GM19463 (cell line): ENCODE measurements around the gene CDPF1.

Experiments
- ATAC-seq: cut with Tn5 transposase; IDR thresholded peaks from one replicate; pipeline ENCODE4 v1.9.1; 2021; ENCODE audit warnings: mild to moderate bottlenecking, moderate library complexity; ENCODE audit not compliant: unreplicated experiment

CDPF1 gene

DNA sequence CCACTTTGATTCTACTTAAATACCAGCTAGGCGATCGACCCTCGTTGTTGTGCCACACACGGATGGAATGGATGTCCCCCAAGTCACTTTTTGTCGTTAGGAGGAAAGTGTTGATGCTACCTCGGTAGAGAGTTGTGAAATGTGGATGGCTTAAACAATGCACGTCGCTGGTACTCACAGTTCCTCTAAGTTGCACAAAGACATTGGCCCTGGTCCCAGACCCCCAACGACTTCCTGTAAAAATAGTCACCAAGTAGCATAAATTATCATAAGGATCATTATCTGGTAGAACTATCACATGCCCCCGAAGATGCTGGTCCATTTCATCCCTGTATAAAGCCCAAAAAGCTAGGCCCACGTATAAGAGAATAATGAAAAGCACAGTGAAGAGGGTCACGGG, 9.3 kb upstream of the CDPF1 start:
- no peak for ATAC-seq

DNA sequence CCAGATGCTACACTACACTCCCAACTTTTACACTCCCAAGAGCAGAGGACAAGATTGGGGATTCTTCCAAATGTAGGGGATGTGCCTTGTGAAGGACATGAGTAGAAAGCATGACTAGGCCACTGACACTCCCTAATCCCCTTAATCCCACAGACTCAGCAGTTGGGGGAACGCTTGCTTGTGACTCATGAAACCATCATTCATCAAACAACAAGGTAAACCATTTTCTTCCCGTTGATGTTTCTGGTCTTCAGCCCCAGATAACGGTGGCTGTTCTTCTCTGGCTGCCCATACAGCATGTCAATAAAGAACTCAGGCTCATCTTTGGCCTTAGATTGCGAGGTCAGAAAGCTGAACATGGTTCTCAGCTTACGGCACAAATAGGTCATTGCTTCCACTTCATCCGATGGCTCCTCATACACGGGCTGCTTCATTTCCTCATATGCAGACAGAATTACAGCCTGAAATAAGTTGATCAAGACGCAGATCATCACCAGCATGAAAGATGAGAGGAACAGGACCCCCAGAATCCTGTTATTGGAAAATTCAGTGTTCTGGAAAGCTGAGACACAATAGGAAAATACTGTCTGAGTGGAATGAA, 6.4 kb upstream of the CDPF1 start:
- ATAC-seq, result no peak

DNA sequence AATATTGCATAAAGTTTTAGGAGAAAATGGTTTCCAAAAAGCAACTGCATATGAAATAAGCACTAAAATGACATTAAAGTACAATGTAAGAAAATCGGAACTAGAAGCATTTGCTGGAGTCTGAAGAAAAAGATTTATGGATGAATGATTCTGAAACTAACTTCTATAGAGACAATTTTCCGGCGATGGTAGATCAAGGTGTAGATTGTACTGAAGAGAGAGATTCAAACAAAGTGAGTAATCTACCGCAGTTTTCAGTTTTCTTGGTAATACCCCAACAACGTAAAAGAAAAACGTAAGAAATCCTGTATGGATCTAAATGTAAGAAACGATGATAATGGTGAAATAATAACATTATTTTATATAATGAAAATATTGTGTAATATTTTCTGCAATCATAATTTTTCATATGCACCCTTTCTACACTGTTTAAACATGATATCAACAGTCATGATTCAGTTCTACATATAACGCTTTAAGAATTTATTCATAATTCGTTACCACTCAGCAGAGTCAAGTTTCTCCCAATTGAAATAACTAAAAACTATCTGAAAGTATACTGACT, 1.8 kb upstream of the CDPF1 start:
- no peak for ATAC-seq

DNA sequence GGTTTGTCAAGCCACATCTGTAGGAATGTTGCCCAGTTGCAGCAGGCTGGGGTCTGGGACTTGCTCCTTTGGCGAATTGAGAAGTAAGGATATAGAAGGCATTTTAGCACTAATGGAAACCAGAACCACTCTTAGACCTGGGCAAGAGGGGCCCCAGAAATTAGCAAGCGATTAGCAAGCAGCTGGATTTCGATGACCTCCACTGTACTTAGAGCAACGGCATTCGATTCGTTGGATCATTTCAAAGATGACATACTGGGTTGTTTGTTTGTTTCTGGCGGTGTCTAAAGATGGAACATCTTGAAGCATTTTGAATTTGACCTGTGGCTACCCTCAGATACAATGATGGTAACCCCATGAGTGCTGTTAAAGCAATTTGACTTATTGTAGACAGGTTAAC, 1.2 kb upstream of the CDPF1 start:
- no peak for ATAC-seq

- peak; percentile 2 for ATAC-seq
These were observed 661 bp upstream of the CDPF1 start for GRCh38 chr22:46250783-46251125.

GRCh38 chr22:46247443-46247975, 2.6 kb downstream of the CDPF1 start:
- no peak for ATAC-seq

- no peak for ATAC-seq
These were observed 3.9 kb downstream of the CDPF1 start for GRCh38 chr22:46246178-46246577.

DNA sequence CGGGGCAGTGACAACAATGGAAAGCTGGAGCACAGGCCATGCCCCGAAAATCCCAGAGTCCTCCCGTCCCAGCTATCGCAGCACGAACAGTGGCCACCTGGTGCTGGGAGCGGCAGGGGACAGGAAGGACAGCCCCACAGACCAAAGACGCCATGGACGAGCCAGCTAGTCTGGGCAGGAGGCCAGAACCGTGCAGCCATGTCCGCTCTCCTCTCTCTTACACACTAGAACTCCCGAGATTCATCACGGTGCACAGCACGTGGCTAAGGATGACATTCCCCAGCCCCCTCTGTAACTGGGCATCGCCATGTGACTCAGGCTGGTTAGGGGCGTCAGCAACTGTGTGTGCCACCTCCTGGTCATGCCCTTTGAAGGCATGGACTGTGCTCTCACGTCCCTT, 4.6 kb downstream of the CDPF1 start:
- no peak for ATAC-seq

- ATAC-seq, result no peak
These were observed 5.3 kb downstream of the CDPF1 start for GRCh38 chr22:46244771-46245170.

DNA sequence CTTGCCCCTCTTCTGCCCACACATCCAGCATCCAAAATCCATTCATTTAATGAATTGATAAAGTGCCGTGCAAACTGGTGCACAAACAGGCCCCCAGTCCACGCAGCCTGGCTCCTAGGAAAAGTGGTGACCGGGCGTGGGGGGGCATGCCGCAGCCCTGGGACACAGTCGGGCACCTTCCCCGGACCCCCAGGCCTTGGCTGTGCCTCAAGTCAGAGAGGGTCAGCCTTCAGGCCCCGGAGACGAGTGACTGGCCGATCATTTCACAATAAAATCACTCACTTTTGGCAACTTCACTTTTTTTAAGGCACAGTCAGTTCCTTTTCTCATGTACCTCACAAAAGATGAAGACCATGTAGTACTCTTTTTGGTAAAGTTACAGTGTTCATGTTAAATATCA, 8.0 kb downstream of the CDPF1 start:
- ATAC-seq, result no peak

DNA sequence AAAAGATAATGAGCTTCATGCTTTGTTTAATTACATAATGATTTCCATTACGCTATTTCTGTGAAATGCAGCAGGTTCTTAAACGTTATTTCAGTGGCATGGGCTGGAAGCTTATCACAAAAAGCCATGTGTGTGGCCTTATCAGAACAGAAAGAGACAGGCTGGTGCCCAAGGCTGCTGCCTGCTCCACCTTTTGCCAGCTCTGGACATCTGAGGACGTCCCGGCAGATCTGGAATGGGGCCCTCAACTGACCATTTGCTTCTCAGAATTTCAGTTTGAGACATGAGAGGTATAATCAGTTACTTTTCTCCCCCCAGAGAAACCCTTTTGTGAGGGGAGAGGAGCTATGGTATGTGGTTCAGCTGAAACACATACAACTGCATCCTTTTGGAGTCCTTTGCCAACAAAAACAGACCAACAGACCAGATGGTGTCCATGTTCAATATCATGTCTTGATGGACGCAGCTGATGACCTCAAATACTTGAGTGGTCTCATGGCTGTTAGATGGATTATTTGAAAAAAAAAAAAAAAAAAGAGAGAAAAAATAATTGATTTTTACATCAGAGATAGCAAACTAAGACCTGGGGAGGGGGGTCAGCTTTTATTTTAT, 8.6 kb downstream of the CDPF1 start:
- ATAC-seq, result no peak

DNA sequence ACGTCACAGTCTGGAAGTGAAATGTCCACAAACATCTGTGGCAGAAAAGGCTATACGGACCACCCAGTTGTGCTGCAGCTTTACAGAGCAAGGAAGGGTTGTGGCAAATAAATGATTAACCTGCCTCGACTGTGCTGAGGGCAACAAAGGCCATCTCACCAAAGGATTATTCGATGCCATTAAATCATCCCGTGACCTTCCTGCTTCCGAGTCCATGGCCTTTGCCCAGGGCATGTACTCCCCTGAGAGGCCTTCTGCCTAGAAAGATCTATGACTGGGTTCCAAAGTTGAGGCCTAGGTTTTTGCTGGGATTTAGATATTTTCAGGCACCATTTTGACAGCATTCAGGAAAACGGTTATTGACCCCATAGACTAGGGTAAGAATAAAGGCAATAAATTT, 9.2 kb downstream of the CDPF1 start:
- ATAC-seq, result no peak

- ATAC-seq, result no peak
These were observed 9.6 kb downstream of the CDPF1 start for GRCh38 chr22:46240506-46240905.

DNA sequence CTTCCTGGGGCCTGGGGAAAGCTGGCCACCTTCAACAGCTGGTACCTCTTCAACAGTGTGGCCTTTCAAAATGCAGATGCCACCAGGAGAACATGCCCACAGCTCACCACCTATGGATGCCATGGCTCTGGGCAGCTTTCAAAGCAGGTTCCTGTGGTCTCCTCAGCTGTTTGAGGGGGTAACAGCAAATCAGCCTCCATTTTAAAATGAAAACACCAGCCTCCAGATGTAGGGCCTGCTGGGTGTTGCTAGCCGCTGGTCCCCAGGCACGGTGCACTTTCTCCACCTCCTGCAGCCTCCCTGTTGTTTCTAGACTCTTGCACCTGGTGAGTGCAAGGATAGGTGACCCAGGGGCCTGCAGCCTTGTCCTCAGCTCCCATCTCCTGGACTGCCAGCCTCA, 10.0 kb downstream of the CDPF1 start:
- no peak for ATAC-seq

DNA sequence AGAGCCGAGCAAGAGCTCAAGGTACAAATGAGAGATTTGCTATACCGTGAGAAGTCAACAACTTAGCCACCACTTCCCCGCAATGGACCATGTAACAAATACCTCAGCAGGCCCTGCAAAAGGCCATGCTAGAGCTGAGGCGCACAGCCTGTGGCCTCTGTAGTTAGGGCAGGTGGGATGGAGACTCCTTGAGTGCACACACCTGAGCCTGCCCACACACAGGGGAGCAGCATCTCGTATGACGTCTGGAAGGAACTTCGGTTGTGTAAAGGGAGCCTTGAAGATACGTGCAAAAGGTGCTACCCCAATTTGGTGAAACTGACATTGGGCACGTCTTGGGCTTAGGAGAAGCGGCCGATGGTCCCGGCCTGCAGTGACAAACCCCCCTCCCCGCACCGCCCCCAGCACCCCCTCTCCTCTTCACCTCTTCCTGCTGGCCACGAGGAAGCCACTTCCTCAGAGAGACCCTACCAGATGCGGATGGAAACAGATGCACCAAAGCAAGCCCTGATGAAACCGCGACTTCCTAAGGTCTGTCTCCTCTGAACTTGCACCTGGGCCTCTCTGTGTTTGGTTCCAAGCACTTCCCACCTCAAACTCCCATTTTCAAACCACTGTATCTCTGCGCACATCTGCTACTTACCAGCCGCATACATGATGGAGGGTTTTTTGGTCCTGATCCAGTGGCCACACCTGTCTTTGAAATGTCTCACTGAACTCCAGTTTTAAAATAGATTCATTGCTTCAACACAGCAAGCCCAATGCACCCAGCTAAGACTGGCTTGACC, 10.6 kb downstream of the CDPF1 start:
- no peak for ATAC-seq

DNA sequence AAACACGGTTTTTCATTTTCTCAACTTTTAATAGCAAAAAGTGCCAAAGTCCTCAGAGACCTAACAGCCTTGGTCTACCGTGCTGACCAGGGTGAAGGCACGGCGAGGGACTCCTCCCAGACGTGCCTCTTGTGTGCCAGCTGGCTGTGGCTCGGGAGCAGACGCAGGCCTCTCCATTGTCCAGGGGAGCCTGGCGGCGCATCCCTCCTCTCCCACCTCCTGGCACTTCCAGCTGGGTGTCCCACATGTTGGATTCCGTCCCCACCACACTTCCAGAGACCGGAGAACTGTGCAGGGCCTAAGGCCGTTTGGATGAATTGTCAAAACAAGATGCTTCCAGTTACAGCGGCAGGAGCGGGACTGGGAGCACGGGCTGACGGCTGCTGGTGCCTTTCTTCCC, 11.6 kb downstream of the CDPF1 start:
- no peak for ATAC-seq

DNA sequence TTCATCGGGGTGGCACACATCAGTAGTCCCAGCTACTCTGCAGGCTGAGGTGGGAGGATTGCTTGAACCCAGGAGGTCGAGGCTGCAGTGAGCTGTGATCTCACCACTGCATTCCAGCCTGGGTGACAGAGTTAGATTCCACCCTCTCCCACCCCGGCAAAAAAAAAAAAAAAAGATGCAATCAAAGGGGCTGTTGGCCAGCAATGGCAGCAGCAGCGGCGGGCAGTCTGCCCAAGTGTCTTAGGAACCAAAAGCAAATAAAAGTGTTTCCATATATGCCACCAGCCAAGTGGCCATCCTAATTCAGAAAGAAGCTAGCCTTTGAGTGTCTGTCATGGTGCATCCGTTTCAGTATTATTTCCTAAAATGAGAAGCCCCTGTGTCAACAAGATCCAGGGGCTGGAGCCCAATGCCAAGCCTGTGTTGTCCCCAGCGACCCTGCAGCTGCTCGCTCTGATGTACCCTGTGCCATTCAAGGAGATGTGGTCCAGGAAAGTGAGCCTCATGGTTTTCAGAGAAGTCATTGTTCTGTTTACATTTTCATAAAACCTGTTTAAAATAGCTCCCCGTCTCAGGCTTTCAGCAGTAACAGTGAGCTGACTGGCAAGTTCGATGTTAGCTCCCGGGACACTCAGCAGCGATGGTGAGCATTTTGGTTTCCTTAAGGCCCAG, 12.5 kb downstream of the CDPF1 start:
- ATAC-seq, result no peak

DNA sequence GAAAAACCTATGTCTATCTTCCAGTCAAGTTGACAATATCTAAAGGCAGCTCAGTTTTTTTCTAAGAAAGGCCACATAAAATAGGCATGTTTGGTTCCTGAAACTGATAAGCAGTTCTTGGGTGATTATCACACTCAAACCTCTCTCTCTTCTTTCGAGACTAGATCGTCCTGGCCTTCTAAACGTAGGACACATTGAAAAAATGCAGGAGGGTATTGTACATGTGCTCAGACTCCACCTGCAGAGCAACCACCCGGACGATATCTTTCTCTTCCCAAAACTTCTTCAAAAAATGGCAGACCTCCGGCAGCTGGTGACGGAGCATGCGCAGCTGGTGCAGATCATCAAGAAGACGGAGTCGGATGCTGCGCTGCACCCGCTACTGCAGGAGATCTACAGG, 15.1 kb downstream of the CDPF1 start:
- ATAC-seq, result no peak

DNA sequence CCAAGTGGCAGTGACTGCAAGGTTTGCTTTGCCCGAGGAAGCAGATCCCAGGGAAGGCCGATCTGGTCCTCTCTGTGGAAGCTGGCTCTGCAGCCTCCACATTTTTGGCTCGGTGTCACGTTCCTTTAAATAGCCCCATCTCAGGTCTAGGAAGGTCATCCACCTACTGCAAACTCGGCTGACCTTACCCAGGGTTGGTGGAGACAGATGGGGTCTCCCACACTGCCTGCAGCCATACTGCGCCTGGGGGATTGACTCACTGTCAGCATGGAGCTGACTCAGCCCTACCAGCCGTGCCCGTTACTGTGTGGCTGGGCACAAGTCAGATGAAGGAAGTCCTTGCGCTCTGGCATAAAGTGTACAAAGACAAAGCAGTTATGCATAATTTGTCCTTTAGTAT, 16.9 kb downstream of the CDPF1 start:
- no peak for ATAC-seq

DNA sequence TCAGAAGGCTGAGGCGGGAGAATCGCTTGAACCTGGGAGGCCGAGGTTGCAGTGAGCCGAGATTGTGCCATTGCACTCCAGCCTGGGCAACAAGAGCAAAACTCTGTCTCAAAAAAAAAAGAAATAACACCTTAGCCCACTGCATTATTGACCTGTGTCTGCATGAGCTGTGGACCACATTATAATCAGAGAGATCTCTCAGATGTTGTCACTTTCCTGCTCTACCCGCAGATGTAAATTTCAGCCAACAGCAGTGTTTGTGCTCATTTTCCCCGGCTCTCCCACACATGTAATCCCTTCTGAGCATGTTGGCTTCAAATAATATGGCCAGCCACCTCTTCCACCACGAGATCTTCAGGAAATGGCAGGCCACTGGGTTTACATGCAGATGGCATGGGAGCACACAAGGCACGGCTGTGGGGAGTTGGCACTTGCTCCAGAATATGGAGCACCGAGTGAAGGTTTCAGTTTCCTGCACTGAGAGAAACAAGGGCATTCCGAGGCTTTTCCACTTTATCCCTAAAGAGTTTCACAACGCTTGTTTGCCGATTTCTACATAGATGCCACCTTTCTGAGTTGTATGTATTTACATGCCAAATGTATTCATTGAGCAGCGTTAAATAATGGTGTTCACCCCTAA, 19.7 kb downstream of the CDPF1 start:
- ATAC-seq, result no peak

DNA sequence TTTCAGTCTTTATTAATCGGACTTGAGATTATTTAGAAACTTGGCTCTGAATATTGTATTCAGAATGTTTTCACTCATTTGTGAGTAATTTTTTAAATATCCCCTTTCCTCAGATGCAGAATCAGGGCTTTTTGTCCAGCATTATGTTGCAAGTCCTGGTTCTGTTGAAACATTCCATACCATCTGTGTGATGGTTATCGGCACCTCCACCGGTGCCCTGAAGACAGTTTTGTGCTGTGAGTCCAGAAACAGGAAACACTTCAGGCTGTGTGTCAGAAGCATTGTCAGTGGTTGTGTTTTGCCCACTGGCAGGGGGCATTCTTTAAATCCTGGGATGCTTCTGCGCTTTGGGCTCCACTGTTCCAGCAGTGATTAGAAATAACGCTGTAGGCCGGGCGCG, 20.4 kb downstream of the CDPF1 start:
- no peak for ATAC-seq
